GM21390 (cell line): ENCODE data around the gene PASK.
"Not testable (repeated sequence)": the region's sequence is repeated elsewhere in the genome, so short reads cannot be mapped to it uniquely, and the experiment has no call there.

Source experiments
- ATAC-seq: cut with Tn5 transposase; IDR thresholded peaks from one replicate; pipeline ENCODE4 v1.9.1; 2021; ENCODE audit not compliant: unreplicated experiment

PASK gene

GRCh38 chr2:241109210-241110088, 39.8 kb downstream of the PASK start:
- no peak for ATAC-seq

GRCh38 chr2:241108271-241109209, 40.7 kb downstream of the PASK start:
- no peak for ATAC-seq

GRCh38 chr2:241107031-241107783, 42.1 kb downstream of the PASK start:
- ATAC-seq, result no peak

GRCh38 chr2:241105641-241106040, 43.6 kb downstream of the PASK start:
- ATAC-seq, result no peak

GRCh38 chr2:241104611-241105010, 44.7 kb downstream of the PASK start:
- not testable (repeated sequence) for ATAC-seq

GRCh38 chr2:241103176-241103595, 46.1 kb downstream of the PASK start:
- ATAC-seq, result no peak

- ATAC-seq, result peak; percentile 82
Observed at GRCh38 chr2:241102239-241102803, 47.0 kb downstream of the PASK start, which contains the start of gene MTERF4. Gene MTERF4, minus strand, starts transcription at chr2:241102287. Its CDS starts 14 bp downstream, at chr2:241102273.

GRCh38 chr2:241099246-241099645, 50.0 kb downstream of the PASK start:
- no peak for ATAC-seq

- ATAC-seq, result peak; percentile 54
Observed at GRCh38 chr2:241096979-241097378, 52.3 kb downstream of the PASK start.

GRCh38 chr2:241095594-241096290, 53.5 kb downstream of the PASK start:
- no peak for ATAC-seq

GRCh38 chr2:241094924-241095420, 54.3 kb downstream of the PASK start:
- no peak for ATAC-seq

GRCh38 chr2:241094172-241094571, 55.1 kb downstream of the PASK start:
- no peak for ATAC-seq

- not testable (repeated sequence) for ATAC-seq
Observed at GRCh38 chr2:241093133-241093781, 56.0 kb downstream of the PASK start.

- ATAC-seq, result no peak
Observed at GRCh38 chr2:241092677-241093076, 56.6 kb downstream of the PASK start.

GRCh38 chr2:241091734-241092445, 57.4 kb downstream of the PASK start:
- ATAC-seq, result no peak

GRCh38 chr2:241091201-241091600, 58.1 kb downstream of the PASK start:
- ATAC-seq, result no peak

- no peak for ATAC-seq
Observed at GRCh38 chr2:241088791-241089732, 60.2 kb downstream of the PASK start.
